ENCODE data around the gene OAS1.

Gene OAS1

DNA sequence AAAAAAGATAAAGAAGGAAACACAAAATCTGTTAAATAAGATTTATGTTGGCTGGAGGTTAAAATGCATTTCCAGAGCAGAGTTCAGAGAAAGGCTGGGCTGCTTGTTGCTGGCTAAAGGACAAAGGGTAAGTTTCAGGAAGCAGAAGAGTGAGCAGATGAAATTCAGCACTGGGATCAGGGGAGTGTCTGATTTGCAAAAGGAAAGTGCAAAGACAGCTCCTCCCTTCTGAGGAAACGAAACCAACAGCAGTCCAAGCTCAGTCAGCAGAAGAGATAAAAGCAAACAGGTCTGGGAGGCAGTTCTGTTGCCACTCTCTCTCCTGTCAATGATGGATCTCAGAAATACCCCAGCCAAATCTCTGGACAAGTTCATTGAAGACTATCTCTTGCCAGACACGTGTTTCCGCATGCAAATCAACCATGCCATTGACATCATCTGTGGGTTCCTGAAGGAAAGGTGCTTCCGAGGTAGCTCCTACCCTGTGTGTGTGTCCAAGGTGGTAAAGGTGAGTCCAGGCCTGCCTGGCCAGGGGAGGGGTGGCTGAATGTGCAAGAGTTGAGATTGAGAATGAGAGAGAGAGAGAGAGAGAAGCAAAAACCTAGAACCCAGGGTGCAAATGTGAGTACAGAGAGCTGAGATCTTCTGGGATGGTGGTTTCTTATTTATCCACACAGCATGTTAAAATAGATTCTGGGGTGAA is at the start of gene OAS1:
TSS of gene OAS1 (plus strand) at position 251 of the 703 bp plus-strand sequence. CDS start at position 329, 78 bp downstream.
- DNase-seq (ENCODE audit: low read depth in 2 of 2), result no peak

DNA sequence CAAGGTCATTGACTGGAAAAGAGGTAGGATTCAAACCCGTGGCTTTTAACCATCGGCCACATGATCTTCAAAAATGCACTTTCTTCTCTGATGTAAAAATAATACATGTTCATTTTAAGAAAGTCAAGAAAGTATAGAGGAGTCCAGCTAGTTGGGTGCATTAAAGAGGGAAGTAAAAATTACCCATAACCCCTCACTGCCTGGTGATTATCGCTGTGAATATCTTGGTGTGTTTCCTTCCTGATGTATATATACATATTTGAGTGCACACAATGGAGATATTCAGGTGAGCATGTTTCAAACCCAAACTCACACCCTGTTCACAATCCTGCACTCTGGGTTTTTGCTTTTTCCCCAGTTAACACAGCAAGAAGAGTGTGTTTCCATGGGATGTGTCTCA is 47.5 kb upstream of the OAS1 start:
- no peak for DNase-seq (ENCODE audit: low read depth in 2 of 2)

DNA sequence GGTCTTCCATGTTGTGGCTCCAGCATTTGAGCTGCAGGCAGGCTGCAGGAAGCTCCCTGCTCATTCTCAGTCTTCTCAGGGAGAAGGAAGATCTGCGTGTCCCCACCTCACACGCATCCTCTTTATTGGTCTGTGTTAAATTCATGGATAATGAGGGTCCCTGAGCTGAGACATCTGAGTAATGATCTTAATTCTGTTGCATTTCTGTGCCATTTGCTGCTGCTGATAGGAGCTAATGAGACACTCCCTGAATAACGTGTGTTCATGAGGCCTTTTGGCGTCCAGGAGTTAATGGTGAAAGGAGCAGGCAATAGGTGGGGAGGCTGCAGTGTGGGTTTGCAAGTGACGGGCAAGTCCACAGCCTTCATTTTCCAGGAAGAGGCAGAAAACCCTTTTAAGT is 46.6 kb upstream of the OAS1 start:
- DNase-seq (ENCODE audit: low read depth in 2 of 2), result no peak

DNA sequence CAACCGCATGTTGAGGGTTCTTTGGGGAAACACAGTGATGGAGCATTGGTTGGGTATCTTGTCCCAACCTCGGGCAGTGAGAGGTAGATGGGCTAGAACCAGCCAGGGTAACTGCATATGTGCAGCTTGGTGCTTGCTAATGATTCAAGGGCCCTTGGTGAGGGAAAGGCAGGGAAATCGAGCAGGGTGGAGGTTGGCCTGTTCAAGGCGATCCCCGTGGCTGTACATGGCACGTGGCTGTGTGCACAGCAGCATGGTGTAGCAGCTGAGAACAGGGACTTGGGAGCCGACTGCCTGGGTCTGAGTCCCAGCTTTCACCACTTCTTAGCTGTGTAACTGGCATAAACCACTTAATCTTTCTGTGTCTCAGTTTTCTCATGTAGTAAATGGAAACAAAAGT is 45.5 kb upstream of the OAS1 start:
- no peak for DNase-seq (ENCODE audit: low read depth in 2 of 2)

DNA sequence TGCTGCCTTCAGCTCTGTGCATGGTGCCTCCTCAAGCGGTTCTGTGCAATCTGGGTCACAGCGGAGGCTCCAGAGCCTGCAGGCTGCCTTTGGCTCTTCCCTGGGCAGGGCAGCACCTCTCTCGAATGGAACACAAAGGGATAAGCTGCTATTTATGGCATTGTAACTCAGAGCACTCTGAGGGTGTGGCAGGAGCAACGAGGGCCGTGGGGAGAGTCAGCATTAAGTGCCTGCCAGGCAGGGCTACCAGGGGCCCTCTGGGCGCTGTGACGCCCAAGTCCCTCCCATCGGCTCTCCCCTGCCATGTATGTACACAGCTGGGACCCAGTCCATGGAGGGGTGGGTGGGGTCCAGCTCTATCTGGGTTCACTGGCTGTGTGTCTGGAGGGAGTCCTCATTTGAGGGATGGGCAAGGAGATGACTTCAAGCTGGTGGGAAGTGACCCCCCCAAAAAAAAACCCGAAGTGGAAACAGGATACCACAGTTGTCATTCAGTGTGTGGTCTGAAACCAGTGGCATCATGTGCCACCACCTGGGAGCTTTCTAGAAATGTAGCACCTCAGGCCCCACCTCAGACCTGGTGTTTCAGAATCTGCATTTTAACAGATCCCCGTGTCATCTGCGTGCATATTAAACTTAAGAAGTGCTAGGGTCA is 44.0 kb upstream of the OAS1 start:
- DNase-seq (ENCODE audit: low read depth in 2 of 2), result no peak

DNA sequence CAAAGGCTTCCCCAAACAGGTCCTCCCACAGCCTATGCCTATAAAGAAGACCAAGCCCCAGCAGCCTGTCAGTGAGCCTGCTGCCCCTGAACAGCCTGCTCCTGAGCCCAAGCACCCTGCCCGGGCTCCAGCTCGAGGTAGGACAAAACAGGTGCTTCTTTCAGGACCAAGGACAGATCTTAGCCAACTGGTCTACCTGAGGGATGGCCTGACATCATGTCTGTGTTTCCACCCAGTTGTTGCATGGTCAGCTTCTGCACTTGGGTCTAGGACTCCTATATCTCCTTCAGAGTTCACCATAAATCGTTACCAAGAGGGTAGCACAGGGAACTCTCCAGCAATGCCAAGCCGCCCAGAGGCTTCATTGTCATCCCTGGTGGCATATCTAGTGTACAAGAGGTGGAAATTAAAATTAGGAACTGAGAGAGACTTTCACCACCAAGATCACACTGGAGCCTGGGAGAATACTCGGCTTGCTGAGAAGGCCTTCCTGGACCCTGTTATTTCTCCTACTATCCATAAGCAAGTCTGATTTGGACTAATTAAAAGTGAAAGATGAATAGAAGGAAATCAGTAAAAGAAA is 38.2 kb upstream of the OAS1 start:
- no peak for DNase-seq (ENCODE audit: low read depth in 2 of 2)

DNA sequence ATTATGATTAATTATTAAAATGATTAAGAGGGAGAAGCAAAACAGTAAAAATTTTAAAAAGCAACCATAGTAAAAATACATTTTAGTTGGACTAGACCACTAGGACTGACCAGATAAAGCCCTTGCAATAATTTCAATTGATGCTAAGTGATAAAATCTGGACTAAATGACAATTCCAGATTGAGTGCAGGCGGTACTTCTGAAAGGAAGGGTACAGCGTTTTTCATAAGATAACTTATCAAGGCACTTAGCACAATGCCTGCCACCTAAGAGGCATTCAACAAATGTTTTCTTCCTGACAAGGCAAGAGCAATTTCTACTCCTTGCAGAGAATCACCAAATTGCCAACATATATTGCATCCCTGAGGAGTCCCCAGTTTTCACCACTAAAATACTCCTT is 37.7 kb upstream of the OAS1 start:
- no peak for DNase-seq (ENCODE audit: low read depth in 2 of 2)

DNA sequence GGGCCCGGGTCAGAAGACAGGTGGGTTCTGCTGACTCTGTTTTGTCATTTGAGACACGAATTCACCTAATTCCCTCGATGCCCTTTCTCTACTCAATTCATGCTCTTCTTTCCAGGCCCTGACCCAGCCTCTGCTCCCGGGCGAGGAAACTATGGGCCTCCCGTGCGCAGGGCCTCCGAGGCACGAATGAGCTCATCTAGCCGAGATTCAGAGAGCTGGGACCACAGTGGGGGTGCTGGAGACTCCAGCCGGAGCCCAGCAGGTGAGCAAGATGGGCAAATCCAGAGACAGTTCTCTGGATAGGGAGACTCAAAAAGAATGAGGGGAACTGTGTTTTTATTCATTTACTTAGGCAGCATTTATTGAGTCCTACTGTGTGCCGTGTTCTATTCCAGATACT is 37.0 kb upstream of the OAS1 start:
- DNase-seq (ENCODE audit: low read depth in 2 of 2), result no peak

DNA sequence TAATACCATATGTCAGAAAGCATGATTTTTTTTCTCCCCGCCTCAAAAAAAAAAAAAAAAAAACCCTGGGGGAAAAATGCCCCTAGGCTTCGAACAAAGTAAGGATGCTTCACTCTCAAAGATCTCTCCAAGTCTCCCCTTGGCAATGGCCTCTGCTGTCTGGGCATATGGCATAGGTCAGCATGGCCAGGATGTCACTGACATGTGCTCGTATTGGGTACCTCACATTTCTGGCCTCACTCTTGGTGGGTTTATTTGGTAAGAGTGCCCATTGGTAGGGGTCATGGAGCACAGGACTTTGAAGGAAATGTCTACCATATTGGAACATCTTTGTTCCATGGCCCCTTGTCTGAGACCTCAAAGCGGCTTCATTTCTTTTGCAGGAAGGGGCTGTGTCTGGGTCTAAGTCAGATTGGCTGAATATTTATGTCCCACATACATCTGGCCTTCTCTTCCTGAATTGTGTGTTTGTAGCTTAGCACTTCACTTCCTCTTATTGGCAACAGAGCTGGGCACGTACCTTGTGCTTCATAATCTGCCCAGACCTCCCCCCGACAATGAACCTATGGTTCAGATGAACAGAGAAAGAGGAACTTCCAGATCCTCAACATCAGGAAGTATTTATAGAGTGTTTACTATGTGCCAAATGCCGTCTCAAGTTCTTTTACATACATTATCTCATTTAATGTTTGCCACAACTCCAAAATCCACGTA is 36.3 kb upstream of the OAS1 start:
- DNase-seq (ENCODE audit: low read depth in 2 of 2), result no peak

DNA sequence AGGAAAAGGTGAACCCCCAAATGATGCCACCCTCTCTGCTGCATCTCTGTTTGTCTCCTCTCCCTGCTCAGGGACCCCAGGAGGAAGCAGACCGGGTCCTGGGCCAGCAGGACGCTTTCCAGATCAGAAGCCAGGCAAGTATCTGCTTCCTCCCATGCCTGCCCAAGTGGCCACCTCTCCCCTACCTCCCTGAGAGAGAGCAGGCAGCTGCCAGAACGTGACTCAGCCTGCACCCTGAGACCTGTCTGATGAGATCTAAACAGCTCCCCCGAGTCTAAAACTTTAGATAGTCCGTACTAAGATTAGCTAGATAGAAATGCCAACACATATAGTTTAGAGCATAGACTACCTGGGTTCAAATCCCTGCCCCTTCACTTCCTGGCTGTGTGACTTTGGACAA is 31.2 kb upstream of the OAS1 start:
- DNase-seq (ENCODE audit: low read depth in 2 of 2), result no peak

DNA sequence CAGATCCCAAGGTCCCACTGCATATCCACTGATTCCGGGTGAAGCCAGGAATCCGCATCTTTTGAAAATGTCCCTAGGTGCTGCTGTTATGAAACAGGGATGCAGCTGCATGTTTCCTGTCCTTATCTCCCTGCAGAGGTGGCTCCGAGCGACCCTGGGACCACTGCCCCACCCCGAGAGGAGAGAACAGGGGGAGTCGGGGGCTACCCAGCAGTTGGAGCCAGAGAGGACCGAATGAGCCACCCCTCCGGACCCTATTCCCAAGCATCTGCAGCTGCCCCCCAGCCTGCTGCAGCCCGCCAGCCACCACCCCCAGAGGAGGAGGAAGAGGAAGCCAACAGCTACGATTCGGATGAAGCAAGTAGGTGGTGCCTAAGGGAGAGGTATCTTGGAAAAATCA is 30.3 kb upstream of the OAS1 start:
- no peak for DNase-seq (ENCODE audit: low read depth in 2 of 2)

DNA sequence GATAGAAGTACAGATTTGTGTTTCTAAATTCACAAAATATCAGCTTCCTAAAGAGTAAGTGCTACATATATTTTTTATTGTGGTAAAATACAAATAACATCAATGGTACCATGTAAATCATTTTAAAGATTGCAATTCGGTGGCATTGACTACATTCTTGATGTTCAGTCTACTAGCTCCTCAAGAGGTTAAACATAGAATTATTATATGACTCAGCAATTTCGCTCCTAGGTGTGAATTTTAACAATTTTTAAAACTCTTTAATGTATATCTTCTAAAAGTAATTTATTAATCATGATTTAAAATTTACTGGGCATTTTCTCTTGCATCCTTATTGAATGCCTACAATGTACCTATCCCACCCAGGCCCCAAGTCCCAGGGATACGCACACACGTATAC is 29.8 kb upstream of the OAS1 start:
- no peak for DNase-seq (ENCODE audit: low read depth in 2 of 2)

DNA sequence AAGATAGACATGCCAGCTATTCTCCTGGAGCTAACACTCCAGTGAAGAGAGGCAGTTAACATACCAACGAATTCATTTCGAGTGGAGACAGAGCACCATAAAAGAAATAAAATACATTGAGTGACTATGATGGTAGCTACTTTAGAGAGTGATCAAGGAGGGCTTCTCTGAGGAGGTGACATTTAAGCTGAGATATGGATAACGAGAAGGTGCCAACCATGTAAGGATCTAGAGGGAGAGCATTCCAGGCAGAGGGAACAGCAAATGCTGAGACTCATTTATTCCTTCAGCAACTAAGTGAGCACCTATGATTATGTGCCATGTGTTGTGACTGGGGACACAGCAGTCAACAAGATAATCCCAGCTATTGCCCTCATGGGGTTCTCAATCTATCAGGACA is 28.3 kb upstream of the OAS1 start:
- DNase-seq (ENCODE audit: low read depth in 2 of 2), result no peak

DNA sequence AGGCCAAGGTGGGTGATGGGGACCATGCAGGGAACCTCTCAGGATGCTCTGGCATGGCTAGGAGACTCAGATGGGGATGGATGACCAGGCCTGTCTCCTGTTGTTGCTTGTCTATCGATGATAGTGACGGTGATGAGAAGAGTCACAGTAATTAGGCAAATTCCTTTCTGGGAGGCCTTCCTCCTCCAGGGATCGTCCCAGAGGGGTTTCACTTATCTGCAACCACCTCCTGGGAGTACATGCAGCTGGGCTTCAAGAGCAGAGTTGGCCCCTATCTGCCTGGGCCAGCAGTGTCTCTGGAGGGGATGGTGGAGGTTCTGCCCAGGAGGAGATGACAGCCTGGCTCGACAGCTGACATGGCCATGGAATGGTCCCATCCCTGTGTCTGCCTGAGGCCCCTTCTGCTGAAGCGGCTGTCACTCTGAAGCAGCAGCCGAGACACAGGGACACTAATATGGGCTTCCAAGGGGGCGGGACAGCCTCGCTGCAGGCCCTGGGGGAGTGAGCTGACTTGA is 27.5 kb upstream of the OAS1 start:
- DNase-seq (ENCODE audit: low read depth in 2 of 2), result no peak

DNA sequence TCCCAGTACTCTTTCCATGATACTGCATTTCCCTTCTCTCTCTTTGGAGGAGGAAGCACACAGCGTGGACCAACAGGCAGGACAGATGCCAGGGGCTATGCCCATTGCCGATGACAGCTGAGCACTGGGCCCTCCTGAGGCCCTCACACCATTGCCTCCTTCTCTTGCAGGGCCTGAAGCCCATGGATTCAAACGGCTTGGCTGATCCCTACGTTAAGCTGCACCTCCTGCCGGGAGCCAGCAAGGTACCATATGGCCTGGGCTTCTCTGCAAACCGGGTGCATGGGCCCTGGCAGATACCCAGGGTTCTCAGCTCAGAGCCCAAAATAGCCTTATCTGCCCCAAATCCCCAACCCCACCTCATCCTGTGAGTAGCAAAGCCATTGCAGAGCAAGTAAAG is 25.2 kb upstream of the OAS1 start:
- no peak for DNase-seq (ENCODE audit: low read depth in 2 of 2)

DNA sequence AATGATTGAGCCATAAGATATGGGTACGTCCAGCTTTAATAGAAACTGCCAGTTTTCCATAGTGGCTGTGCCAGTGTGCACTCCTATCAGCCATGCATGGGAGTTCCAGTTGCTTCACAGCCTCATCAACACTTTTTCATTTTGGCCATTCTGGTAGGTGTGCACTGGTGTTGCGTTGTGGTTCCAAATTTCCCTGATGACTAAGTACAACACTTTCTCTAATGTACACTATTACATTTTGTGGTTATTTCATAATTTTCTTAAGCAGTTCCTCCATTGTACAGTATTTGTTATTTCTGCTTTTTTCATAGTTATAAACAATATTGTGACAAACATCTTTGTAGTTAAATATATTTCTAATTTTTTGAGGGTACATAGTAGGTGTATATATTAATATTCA is 21.5 kb upstream of the OAS1 start:
- no peak for DNase-seq (ENCODE audit: low read depth in 2 of 2)

DNA sequence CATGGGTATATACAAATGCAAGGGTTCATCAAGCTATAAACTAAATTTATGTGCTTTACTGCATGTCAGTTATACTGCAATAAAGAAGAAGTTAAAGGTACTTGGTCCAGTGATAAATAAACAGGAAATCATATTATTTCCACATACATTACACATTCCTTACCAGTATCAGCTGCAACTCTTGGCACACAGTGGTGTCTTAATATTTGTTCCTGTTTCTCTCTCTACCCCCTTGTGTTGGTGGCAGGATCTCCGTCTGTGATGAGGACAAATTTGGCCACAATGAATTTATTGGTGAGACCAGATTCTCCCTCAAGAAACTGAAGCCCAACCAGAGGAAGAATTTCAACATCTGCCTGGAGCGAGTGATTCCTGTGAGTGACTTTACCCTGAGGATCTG is 19.2 kb upstream of the OAS1 start:
- DNase-seq (ENCODE audit: low read depth in 2 of 2), result no peak

DNA sequence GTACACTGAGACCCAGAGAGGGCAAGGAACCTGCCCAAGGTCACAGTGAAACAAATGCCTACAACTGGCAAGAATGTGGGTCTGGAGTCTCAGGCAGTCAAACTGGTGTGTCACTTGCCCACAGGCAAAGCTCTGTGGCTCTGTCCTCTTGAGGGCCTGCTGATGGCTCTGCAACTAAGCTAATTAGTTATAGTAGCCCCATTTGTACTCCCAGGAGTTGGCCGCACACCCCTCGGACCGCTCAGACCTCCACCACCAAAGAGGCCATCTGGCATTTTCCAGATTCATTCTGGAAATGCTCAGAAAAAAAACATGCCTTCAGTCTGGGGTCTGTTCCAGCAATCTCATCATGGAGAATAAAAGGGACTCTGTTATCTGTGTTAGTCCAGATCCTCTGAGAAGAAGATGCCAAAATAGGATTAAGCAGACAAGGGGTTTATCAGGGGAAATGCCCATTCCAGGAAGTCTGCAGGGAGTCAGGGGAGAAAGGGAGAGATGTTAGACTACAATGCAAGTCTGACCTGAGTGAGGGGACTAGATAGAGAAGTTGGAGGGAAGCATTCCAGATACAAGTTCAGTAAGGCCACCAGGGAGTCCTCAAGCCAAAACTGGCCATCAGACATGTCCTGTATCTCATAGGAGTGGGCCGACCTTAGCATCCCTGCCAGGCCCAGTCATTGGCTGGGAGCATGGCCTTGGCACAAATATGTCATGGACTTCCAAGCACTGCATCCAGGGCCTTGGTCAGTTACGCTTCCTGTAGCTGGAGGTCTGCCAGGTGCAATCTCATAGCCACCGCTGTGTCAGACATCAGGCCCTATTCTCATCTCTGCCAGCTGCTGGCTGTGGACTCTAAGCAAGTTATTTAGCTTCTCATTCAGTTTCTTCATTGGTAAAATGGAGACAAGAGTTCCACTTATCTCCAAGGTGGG is 15.4 kb upstream of the OAS1 start:
- no peak for DNase-seq (ENCODE audit: low read depth in 2 of 2)

DNA sequence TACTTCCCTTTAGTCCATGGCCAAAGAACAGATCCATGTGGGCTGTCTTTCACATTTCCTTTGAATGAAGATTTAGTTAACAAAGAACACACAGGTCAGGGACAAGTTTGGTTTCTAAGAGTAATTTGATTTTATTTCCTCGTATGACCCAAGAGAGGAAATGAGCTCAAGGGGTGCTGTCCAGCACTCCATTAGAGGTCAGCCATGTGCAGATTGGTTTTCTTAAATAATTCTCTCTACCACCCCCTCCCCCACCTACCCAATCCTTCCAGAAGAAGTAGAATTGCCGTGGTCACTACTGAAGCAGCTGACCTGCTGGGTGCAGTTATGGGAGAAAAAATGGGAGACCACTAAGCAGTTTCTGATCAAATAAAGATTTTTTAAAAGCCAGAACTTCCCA is 13.9 kb upstream of the OAS1 start:
- DNase-seq (ENCODE audit: low read depth in 2 of 2), result no peak

DNA sequence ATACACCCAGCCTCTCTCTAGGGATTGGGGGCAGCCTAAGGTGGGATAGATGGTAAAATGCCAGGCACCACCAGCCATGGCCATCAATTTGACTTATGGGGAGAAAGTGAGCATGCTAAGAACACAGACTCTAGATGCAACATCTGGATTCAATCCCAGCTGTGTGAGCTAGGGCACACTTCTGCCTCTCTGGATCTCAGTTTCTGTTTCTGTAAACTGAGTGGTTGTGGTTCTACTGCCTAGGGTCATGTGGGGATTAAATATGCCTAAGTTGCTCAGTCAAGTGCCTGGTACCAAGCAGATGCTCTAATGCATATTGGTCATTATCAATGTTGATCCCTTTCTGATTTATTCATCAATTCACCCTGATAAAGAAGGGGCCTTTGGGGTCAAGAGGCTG is 12.6 kb upstream of the OAS1 start:
- no peak for DNase-seq (ENCODE audit: low read depth in 2 of 2)

DNA sequence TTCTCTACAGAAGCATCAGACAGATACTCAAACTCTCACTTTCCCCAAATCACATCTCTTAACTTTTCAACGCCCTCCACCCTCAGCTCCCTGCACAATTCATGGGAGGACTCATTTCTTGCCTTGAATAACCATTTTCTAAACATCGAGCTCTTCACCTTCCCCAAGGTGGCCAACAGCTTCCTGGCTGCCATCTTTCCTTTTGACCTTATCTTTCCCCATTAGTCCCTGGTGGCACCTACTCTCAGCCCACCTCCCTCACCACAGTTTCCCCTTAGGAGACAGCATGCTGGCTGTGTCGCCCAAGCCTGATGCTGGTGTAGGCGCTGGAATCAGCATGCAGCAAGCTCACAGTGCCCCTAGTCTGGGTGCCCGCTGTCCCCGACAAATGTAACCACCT is 8.4 kb upstream of the OAS1 start:
- DNase-seq (ENCODE audit: low read depth in 2 of 2), result no peak
